Upper lobe of left lung (tissue), 4 donors: ENCODE data around the gene NAV2.

Experiments used
- EP300 ChIP-seq, 4 donors: sonication (generic); formaldehyde crosslinking; IDR thresholded peaks; one replicate each; pipeline ENCODE4 v1.5.1; 2017; ENCODE audit warnings: antibody characterized with exemption in 4 of 4, control low read depth in 2 of 4
- POLR2A ChIP-seq, 4 donors: fragments of 450-650 bp; IDR thresholded peaks; one replicate each; pipeline ENCODE4 v1.5.1; 2016 to 2017; ENCODE audit warnings: antibody characterized with exemption in 4 of 4, mild to moderate bottlenecking in 2 of 4
- POLR2AphosphoS5 ChIP-seq, 2 donors: sonication (generic); formaldehyde crosslinking; IDR thresholded peaks; one replicate each; pipeline ENCODE4 v1.5.1; 2017; ENCODE audit warnings: antibody characterized with exemption in 2 of 2
- TF ChIP-seq, protein P1 (sequence below), 6 experiments: fragments of 450-650 bp in 4 of 6; fragments of 200-600 bp in 2 of 6; sonication (generic) in 2 of 6; IDR thresholded peaks; one replicate each; pipeline ENCODE4 v1.5.1; 2016 to 2019; ENCODE audit warnings: antibody characterized with exemption in 6 of 6

DNA sequence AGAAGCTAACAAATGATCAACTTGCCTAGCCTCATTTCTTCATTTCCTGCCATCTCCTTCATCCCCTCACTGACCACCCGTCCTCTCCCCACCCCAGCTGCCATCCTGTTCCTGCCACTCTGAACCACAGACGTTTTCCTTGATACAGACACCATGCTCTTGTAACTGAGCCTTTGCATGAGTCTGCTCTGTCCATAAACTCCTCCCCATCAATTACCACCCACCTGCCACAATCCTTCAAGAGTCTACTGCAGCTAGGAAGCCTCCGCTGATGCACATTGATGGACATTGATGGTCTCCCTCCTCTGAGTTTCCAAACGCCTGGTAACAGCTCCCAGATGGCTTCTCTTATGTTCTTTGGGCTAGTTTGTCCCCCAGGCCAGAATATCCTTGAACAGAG lies 253.8 kb downstream of the NAV2 start:
- TF ChIP-seq, protein P1, sequence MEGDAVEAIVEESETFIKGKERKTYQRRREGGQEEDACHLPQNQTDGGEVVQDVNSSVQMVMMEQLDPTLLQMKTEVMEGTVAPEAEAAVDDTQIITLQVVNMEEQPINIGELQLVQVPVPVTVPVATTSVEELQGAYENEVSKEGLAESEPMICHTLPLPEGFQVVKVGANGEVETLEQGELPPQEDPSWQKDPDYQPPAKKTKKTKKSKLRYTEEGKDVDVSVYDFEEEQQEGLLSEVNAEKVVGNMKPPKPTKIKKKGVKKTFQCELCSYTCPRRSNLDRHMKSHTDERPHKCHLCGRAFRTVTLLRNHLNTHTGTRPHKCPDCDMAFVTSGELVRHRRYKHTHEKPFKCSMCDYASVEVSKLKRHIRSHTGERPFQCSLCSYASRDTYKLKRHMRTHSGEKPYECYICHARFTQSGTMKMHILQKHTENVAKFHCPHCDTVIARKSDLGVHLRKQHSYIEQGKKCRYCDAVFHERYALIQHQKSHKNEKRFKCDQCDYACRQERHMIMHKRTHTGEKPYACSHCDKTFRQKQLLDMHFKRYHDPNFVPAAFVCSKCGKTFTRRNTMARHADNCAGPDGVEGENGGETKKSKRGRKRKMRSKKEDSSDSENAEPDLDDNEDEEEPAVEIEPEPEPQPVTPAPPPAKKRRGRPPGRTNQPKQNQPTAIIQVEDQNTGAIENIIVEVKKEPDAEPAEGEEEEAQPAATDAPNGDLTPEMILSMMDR (IDR thresholded peaks at IDR 0.05), result no peak
- TF ChIP-seq POLR2AphosphoS5 (IDR thresholded peaks at IDR 0.05) (no peak), EP300 (IDR thresholded peaks at IDR 0.05) (no peak), POLR2A (IDR thresholded peaks at IDR 0.05) (no peak)
